GM12878 (cell line): Measurements from ENCODE around the gene DEUP1. TPM values are rescaled to one million over a fixed set of nuclear protein-coding genes. Genes with fewer than 3 reads are reported as not detected.

Experiments used
- ATAC-seq: fragments of 200-7000 bp; cut with Tn5 transposase; 3 replicates; pipeline ENCODE4 v1.9.1; 2020; ENCODE audit warnings: mild to moderate bottlenecking, moderate library complexity
- BruUV-seq: library from RNA; stranded (reverse); fragments of 400-500 nt; replicated peaks from 2 replicates; lab custom pipeline; 2021; lab: Mats Ljungman, UMichigan
- CTCF ChIA-PET: fragments of 300-600 bp; sonication (Branson Sonifier 250); formaldehyde crosslinking; extraction: SDS; loops from one replicate; lab custom pipeline; 2021; ENCODE audit warnings: inconsistent platforms; lab: Yijun Ruan, JAX
- POLR2A ChIA-PET: fragments of 350-600 bp; formaldehyde crosslinking; extraction: SDS; loops from one replicate; lab custom pipeline; 2021; ENCODE audit warnings: inconsistent platforms; lab: Charles Lee
- RAD21 ChIA-PET: fragments of 300-600 bp; sonication (Branson Sonifier 250); formaldehyde crosslinking; loops from one replicate; lab custom pipeline; 2023; ENCODE audit warnings: antibody characterized with exemption; ENCODE audit not compliant: unreplicated experiment; lab: Charles Lee
- SMC1A ChIA-PET: fragments of 300-600 bp; sonication (Branson Sonifier 250); formaldehyde crosslinking; loops from one replicate; lab custom pipeline; 2023; ENCODE audit not compliant: unreplicated experiment, uncharacterized antibody; lab: Charles Lee
- DNase-seq: peaks from one replicate; pipeline ENCODE4 v3.0.0-alpha.2; 2011; ENCODE audit warnings: low read depth, low spot score
- FAIRE-seq: peaks from 3 replicates; lab custom pipeline; 2011; peaks lifted over from hg19 to GRCh38; lab: Jason Lieb, UNC
- H2AFZ ChIP-seq: 2 replicates; pipeline ENCODE4 v1.6.0; 2011; ENCODE audit warnings: low read depth, low read length, control low read depth; ENCODE audit not compliant: control insufficient read depth
- H3K27ac ChIP-seq: 2 replicates; pipeline ENCODE4 v1.5.1; 2011; ENCODE audit warnings: control low read depth; ENCODE audit not compliant: control insufficient read depth, insufficient read depth
- H3K27me3 ChIP-seq, 2 experiments: replicated peaks in 1 of 2; 2 replicates each; pipeline versions ENCODE4 v1.6.0 to v1.6.1; 2011; ENCODE audit warnings: low read length in 1 of 2; ENCODE audit not compliant: control insufficient read depth in 2 of 2, insufficient read depth in 2 of 2
- H3K36me3 ChIP-seq, 2 experiments: 2 replicates each; pipeline ENCODE4 v1.5.1; 2011; ENCODE audit warnings: low read length in 1 of 2; ENCODE audit not compliant: control insufficient read depth in 2 of 2, insufficient read depth in 2 of 2
- H3K4me1 ChIP-seq: 2 replicates; pipeline ENCODE4 v1.6.1; 2011; ENCODE audit warnings: mild to moderate bottlenecking, low read length, moderate library complexity, mixed read lengths; ENCODE audit not compliant: control insufficient read depth, insufficient read depth
- H3K4me2 ChIP-seq: 2 replicates; pipeline ENCODE4 v1.6.0; 2011; ENCODE audit warnings: control low read depth; ENCODE audit not compliant: control insufficient read depth, insufficient read depth
- H3K4me3 ChIP-seq: fragments of 200-600 bp; sonication (generic); 2 replicates; pipeline ENCODE4 v1.5.1; 2016
- H3K79me2 ChIP-seq: 2 replicates; pipeline ENCODE4 v1.6.0; 2011; ENCODE audit warnings: low read length; ENCODE audit not compliant: control insufficient read depth, insufficient read depth
- H3K9ac ChIP-seq: 2 replicates; pipeline ENCODE4 v1.8.0; 2011; ENCODE audit warnings: low read length, control low read depth, mixed read lengths; ENCODE audit not compliant: control insufficient read depth, insufficient read depth
- H3K9me3 ChIP-seq: replicated peaks from 3 replicates; pipeline ENCODE4 v1.5.1; 2011; ENCODE audit warnings: mild to moderate bottlenecking, low read length; ENCODE audit not compliant: control insufficient read depth, insufficient read depth
- H4K20me1 ChIP-seq: 2 replicates; pipeline ENCODE4 v1.6.0; 2011; ENCODE audit not compliant: control insufficient read depth, insufficient read depth
- FOXM1 ChIP-seq: IDR thresholded peaks from 2 replicates; pipeline ENCODE4 v1.6.1; 2012; ENCODE audit warnings: low read depth, mild to moderate bottlenecking, inconsistent platforms, low read length, moderate library complexity
- HDAC6 ChIP-seq: fragments of 200-600 bp; sonication (generic); IDR thresholded peaks from one replicate; pipeline ENCODE4 v1.8.0; 2017; ENCODE audit warnings: antibody characterized with exemption; ENCODE audit not compliant: unreplicated experiment
- KDM1A ChIP-seq: fragments of 200-600 bp; sonication (generic); IDR thresholded peaks from 2 replicates; pipeline ENCODE4 v1.6.1; 2016; ENCODE audit warnings: borderline replicate concordance
- MYC ChIP-seq: IDR thresholded peaks from 2 replicates; pipeline ENCODE4 v1.6.1; 2011; ENCODE audit warnings: mild to moderate bottlenecking, low read length, moderate library complexity, inconsistent platforms; ENCODE audit not compliant: insufficient read depth, insufficient replicate concordance, insufficient read length, severe bottlenecking
- NFYB ChIP-seq: IDR thresholded peaks from 2 replicates; pipeline ENCODE4 v1.6.1; 2011; ENCODE audit warnings: low read depth, mild to moderate bottlenecking, low read length, improper control_type of control experiment, moderate library complexity; ENCODE audit not compliant: insufficient read depth
- PML ChIP-seq: IDR thresholded peaks from 2 replicates; pipeline ENCODE4 v1.6.1; 2012; ENCODE audit warnings: low read length, inconsistent platforms
- PRDM15 ChIP-seq: fragments of 450-650 bp; formaldehyde crosslinking; IDR thresholded peaks from 2 replicates; pipeline ENCODE4 v1.4.0; 2020; ENCODE audit warnings: mild to moderate bottlenecking, moderate library complexity
- RB1 ChIP-seq: fragments of 450-650 bp; formaldehyde crosslinking; IDR thresholded peaks from 2 replicates; pipeline ENCODE4 v1.6.1; 2017; ENCODE audit warnings: mild to moderate bottlenecking, borderline replicate concordance
- SMARCA5 ChIP-seq: fragments of 450-650 bp; IDR thresholded peaks from 2 replicates; pipeline ENCODE4 v1.6.1; 2017; ENCODE audit warnings: mild to moderate bottlenecking
- WGBS: methylation state at CpG from one replicate; pipeline ENCODE4 v1.1.6; 2016; ENCODE audit warnings: low lambda C conversion rate; ENCODE audit not compliant: insufficient replicate concordance, insufficient coverage; ENCODE audit errors: missing lambda C conversion rate; 5-methylcytosine and 5-hydroxymethylcytosine counted together
- in situ Hi-C: fragments of 300-500 bp; cut with MboI; formaldehyde crosslinking; loops from 9 replicates; pipeline ENCODE4 v1.14.3; 2018; ENCODE audit warnings: mixed read lengths
- intact Hi-C: fragments of 100-400 bp; cut with micrococcal nuclease; formaldehyde crosslinking; loops from one replicate; pipeline ENCODE4 v1.14.2; 2022; ENCODE audit not compliant: unreplicated experiment
- polyA plus RNA-seq, 11 experiments: library from polyadenylated mRNA; depleted of rRNA in 4 of 11; unstranded in 6 of 11; stranded (reverse) in 5 of 11; fragments of >200 nt; fragmentation: Nextera tagmentation in 4 of 11; fragmentation: Illumina TruSeq in 1 of 11; extraction: Ambion mirVana in 4 of 11; extraction: Trizol in 1 of 11; gene quantifications; 1 replicate in 1 of 11; 2 replicates in 10 of 11; pipeline versions ENCODE4 v1.2.1 to v1.2.3, GENCODE V29; 2011 to 2016; ENCODE audit warnings: inconsistent platforms in 2 of 11, missing spikeins in 2 of 11, low read depth in 1 of 11
- total RNA-seq, 4 experiments: library from RNA; depleted of rRNA in 3 of 4; stranded (reverse); fragments of >200 nt in 3 of 4; fragmentation: Illumina TruSeq in 1 of 4; extraction: Trizol in 1 of 4; gene quantifications; 2 replicates each; pipeline versions ENCODE4 v1.2.1 to v1.2.3, GENCODE V29; 2013 to 2021

The DEUP1 gene
- total and polyA plus RNA-seq, 10 of the 15 experiments (the other 5 are each of a cell fraction or from before 2014, with no cell fraction given), result 0.12 TPM; not detected in 9

- TF ChIP-seq KDM1A, result no peak
- TF ChIP-seq FOXM1, result no peak
Observed at GRCh38 chr11:93322207-93322606, 8.3 kb upstream of the DEUP1 start (continued).

- ChIA-PET CTCF (interaction anchor here (1.0 kb wide), 1 partner anchor 188 kb away, joined by 3 read pairs; no protein-coding TSS in a partner anchor), SMC1A (no interaction called here), POLR2A (no interaction called here), RAD21 (no interaction called here)
- in situ Hi-C loops (no loop called here), intact Hi-C loops (no loop called here)
- ATAC-seq (no peak), FAIRE-seq (no peak), DNase-seq (no peak)
- Histone ChIP-seq H3K9me3 (no peaks in the 10 kb centered on the region; the same call in 2 of the 3 replicates), H3K36me3 (no peaks in the 10 kb centered on the region), H4K20me1 (no peaks in the 10 kb centered on the region), H3K27ac (no peak overlapping the region), H3K27me3 (no peaks in the 10 kb centered on the region), H3K4me1 (no peaks in the 10 kb centered on the region), H3K79me2 (no peaks in the 10 kb centered on the region), H3K4me3 (no peak overlapping the region), H3K9ac (no peak overlapping the region), H3K4me2 (no peak overlapping the region), H2AFZ (no peak overlapping the region)
- TF ChIP-seq RB1 (no peak), HDAC6 (no peak), MYC (no peak), NFYB (no peak), PRDM15 (CRISPR knock-in tag) (no peak), SMARCA5 (no peak), PML (no peak)
- 0% methylated on average over 1 of the region's 1 CpG for WGBS
- BruUV-seq, result no TSS peak
Observed at GRCh38 chr11:93323747-93324146, 6.8 kb upstream of the DEUP1 start.
